ENCODE data around the gene NOC2L. TPM values are rescaled to one million over a fixed set of nuclear protein-coding genes. Genes with fewer than 3 reads are reported as not detected.

NOC2L gene
- total RNA-seq, 1 experiment from 2014 or later: 93.4 TPM

DNA sequence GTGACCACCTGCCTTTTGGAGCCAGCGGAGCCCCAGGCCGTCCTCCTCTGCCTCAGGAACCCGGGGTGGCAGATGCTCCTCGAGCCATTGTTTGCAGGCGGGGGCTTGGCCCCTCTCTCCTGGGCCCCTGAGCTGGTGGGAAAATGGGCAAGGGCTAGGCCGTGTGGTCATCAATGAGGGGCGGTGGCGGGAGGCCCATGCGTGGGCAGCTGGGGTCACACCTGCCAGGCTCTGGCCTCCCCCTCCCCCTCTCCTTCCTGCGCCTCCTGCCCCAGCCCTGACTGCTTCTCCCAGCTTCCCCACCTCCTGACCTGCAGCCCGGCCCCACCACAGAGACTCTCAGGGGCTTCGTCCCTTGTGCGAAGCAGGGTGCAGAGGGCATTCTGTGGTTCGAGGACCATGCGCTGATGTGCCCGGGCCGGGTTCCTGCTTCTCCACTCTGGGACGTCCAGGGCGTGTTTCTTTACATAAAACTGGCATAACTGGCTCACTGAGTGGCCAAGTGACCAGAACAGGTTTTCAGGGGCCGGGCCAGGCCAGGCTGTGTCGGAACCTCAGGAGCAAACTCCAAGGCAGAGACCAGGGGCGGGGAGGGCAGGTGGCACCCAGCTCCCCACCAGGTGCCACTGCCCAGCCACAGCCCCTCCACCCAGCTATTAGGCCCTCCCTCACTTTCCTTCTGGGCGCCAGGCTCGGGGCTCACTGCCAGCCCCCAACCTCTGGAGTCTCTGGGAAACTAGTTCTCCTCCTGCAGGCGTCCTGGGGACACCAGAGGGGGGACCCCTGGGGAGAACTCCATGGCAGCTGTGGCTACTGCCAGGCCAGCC, 26.1 kb downstream of the NOC2L start:
- ChIA-PET POLR2A (no interaction called here), CTCF (interaction anchor here (0.6 to 1.0 kb wide), 2 partner anchors 9 to 42 kb away, joined by 3 to 4 read pairs; no protein-coding TSS in a partner anchor)
- Histone ChIP-seq H3K4me1 (no peaks in the 10 kb centered on the region), H3K9me3 (no peaks in the 10 kb centered on the region), H3K27me3 (replicated peaks; ENCODE audit: control insufficient read depth, insufficient read depth, low read length) (peaks cover 2% of the 10 kb centered on the region; the same call in 1 of the 2 replicates), H3K36me3 (ENCODE audit: control insufficient read depth, insufficient read depth, low read length) (no peaks in the 10 kb centered on the region), H3K4me3 (ENCODE audit: low read depth, low read length) (no peak overlapping the region)
- no peak for DNase-seq
- no peaks in the 10 kb centered on the region for H3K36me3 Mint-ChIP-seq (ENCODE audit: insufficient read depth, unreplicated experiment)
- peaks cover 6% of the 10 kb centered on the region for H3K4me1 Mint-ChIP-seq (ENCODE audit: low read depth, unreplicated experiment)
- intact Hi-C loops (cut with micrococcal nuclease; ENCODE audit: unreplicated experiment): no loop called here
- BruUV-seq (replicated peaks): no TSS peak
- H3K27me3 Mint-ChIP-seq (ENCODE audit: insufficient read depth, unreplicated experiment): peaks cover 6% of the 10 kb centered on the region
- H3K4me3 Mint-ChIP-seq (ENCODE audit: unreplicated experiment): no peak overlapping the region
- TF ChIP-seq, protein P1, sequence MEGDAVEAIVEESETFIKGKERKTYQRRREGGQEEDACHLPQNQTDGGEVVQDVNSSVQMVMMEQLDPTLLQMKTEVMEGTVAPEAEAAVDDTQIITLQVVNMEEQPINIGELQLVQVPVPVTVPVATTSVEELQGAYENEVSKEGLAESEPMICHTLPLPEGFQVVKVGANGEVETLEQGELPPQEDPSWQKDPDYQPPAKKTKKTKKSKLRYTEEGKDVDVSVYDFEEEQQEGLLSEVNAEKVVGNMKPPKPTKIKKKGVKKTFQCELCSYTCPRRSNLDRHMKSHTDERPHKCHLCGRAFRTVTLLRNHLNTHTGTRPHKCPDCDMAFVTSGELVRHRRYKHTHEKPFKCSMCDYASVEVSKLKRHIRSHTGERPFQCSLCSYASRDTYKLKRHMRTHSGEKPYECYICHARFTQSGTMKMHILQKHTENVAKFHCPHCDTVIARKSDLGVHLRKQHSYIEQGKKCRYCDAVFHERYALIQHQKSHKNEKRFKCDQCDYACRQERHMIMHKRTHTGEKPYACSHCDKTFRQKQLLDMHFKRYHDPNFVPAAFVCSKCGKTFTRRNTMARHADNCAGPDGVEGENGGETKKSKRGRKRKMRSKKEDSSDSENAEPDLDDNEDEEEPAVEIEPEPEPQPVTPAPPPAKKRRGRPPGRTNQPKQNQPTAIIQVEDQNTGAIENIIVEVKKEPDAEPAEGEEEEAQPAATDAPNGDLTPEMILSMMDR (IDR thresholded peaks at IDR 0.05; ENCODE audit: insufficient read depth in 1 of 2, low read depth in 1 of 2, low read length in 1 of 2, severe bottlenecking in 1 of 2, unreplicated experiment in 1 of 2): no peak
- no peaks in the 10 kb centered on the region for H3K9me3 Mint-ChIP-seq (ENCODE audit: unreplicated experiment)
- H3K27ac Mint-ChIP-seq (ENCODE audit: unreplicated experiment): no peak overlapping the region

DNA sequence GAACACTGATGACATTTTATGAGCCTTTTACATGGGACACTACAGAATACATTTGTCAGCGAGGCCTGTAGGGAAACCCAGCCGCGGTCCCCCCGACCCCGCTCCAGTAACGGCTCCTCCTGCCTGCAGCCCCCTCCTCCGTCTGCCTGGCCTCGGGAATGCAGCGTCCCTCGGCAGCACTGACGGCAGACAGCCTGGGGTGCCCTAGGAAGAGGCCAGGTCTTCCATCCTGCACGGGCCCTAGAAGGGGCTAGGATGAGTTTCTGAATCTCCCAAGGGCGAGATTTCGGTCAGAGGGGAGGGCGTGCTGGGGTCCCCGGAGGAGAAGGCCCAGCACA, 26.9 kb downstream of the NOC2L start:
- CTCF ChIA-PET: no interaction called here
- Histone ChIP-seq H3K36me3 (ENCODE audit: control insufficient read depth, insufficient read depth, low read length) (no peaks in the 10 kb centered on the region), H3K4me1 (no peaks in the 10 kb centered on the region), H3K27me3 (replicated peaks; ENCODE audit: control insufficient read depth, insufficient read depth, low read length) (peaks cover 2% of the 10 kb centered on the region; the same call in 1 of the 2 replicates), H3K4me3 (ENCODE audit: low read depth, low read length) (no peak overlapping the region), H3K9me3 (no peaks in the 10 kb centered on the region)
- no peak for DNase-seq
- BruUV-seq (replicated peaks): no TSS peak
- peaks cover 6% of the 10 kb centered on the region for H3K4me1 Mint-ChIP-seq (ENCODE audit: low read depth, unreplicated experiment)
- H3K9me3 Mint-ChIP-seq (ENCODE audit: unreplicated experiment): no peaks in the 10 kb centered on the region
- no peaks in the 10 kb centered on the region for H3K36me3 Mint-ChIP-seq (ENCODE audit: insufficient read depth, unreplicated experiment)
- intact Hi-C loops (cut with micrococcal nuclease; ENCODE audit: unreplicated experiment): no loop called here
- H3K27ac Mint-ChIP-seq (ENCODE audit: unreplicated experiment): no peak overlapping the region
- no peak overlapping the region for H3K4me3 Mint-ChIP-seq (ENCODE audit: unreplicated experiment)
- TF ChIP-seq, protein P1 (IDR thresholded peaks at IDR 0.05; ENCODE audit: insufficient read depth in 1 of 2, low read depth in 1 of 2, low read length in 1 of 2, severe bottlenecking in 1 of 2, unreplicated experiment in 1 of 2): no peak
- peaks cover 9% of the 10 kb centered on the region for H3K27me3 Mint-ChIP-seq (ENCODE audit: insufficient read depth, unreplicated experiment)
- POLR2A ChIA-PET: no interaction called here

DNA sequence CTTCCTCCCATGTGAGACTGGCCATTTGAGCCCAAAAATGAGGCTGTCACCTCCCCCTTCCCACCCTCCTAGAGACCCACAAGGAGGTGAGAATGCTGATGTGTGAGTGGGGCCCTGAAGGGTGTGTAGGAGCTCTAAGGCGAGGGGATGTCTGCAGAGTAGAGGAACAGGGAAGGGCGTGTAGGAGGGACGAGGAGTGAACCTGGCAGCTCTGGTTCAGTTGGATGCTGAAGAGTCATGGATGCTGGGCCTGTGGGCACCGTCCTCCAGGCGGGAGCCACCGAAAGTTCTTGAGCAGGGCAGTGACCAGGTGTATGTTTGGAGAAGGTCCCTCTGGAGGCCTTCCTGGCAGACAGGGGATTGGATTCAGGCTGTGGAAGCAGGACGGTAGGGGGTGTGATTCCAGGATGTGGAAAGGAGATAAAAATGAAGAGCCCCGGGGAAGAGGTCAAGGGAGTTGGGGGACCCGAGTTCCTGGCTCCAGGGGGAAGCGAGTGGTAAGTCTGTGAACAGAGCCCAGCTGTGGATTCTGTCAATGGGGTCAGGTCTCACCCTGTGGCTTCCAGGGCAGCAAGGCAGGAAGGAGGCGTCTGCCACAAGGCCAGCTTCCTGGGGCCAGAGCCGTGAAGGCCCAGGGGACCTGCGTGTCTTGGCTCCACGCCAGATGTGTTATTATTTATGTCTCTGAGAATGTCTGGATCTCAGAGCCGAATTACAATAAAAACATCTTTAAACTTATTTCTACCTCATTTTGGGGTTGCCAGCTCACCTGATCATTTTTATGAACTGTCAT, 27.5 kb downstream of the NOC2L start:
- Mint-ChIP-seq H3K4me3 (ENCODE audit: unreplicated experiment) (no peak overlapping the region), H3K27me3 (ENCODE audit: insufficient read depth, unreplicated experiment) (peaks cover 12% of the 10 kb centered on the region), H3K36me3 (ENCODE audit: insufficient read depth, unreplicated experiment) (no peaks in the 10 kb centered on the region), H3K27ac (ENCODE audit: unreplicated experiment) (no peak overlapping the region), H3K9me3 (ENCODE audit: unreplicated experiment) (no peaks in the 10 kb centered on the region), H3K4me1 (ENCODE audit: low read depth, unreplicated experiment) (peaks cover 6% of the 10 kb centered on the region)
- TF ChIP-seq, protein P1 (IDR thresholded peaks at IDR 0.05; ENCODE audit: insufficient read depth in 1 of 2, low read depth in 1 of 2, low read length in 1 of 2, severe bottlenecking in 1 of 2, unreplicated experiment in 1 of 2): no peak
- Histone ChIP-seq H3K9me3 (no peaks in the 10 kb centered on the region), H3K36me3 (ENCODE audit: control insufficient read depth, insufficient read depth, low read length) (no peaks in the 10 kb centered on the region), H3K4me1 (no peaks in the 10 kb centered on the region), H3K4me3 (ENCODE audit: low read depth, low read length) (no peak overlapping the region), H3K27me3 (replicated peaks; ENCODE audit: control insufficient read depth, insufficient read depth, low read length) (peaks cover 2% of the 10 kb centered on the region; the same call in 1 of the 2 replicates)
- no peak for DNase-seq
- BruUV-seq (replicated peaks): no TSS peak
- intact Hi-C loops (cut with micrococcal nuclease; ENCODE audit: unreplicated experiment): no loop called here
- ChIA-PET CTCF (interaction anchor here (0.6 kb wide), 1 partner anchor 11 kb away, joined by 4 read pairs; no protein-coding TSS in a partner anchor), POLR2A (no interaction called here)
